HG02588 (cell line): ENCODE results near the gene UNCX.

Experiments used
- ATAC-seq: cut with Tn5 transposase; IDR thresholded peaks from one replicate; pipeline ENCODE4 v1.9.1; 2021; ENCODE audit warnings: mild to moderate bottlenecking, moderate library complexity; ENCODE audit not compliant: unreplicated experiment

The UNCX gene

DNA sequence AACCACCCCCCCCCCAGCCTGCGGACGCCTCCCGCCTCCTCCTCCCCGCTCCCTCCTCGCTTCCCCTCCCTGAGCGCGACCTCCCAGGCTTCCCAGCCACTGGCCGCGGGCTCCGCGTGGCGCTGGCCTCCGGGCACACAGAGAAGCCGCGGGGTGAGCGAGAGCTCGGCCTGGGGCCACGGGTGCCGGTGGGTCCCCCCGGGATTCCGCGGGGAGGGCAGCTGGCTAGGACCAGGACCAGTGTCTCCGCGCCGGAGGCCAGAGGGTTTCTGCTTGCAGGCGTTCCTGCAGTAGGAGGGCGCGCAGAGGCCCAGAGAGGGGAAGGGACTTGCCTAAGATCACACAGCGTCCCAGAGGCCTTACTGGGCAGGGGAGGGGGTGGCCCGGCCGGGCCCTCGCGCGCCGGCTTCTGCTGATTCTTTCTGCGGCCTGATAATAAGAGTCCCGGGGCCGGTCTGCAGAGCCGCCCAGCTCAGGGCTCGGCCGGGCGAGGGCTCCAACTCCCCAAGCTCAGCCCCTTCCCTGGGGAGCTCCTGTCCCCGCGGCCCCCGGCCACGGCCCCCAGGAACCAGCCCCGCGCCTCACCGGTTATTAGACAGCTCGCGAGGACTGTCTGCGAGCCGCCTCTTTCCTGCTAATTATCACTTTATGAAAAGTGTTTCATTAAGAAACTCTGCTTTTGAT, 10.1 kb downstream of the UNCX start:
- ATAC-seq: no peak

DNA sequence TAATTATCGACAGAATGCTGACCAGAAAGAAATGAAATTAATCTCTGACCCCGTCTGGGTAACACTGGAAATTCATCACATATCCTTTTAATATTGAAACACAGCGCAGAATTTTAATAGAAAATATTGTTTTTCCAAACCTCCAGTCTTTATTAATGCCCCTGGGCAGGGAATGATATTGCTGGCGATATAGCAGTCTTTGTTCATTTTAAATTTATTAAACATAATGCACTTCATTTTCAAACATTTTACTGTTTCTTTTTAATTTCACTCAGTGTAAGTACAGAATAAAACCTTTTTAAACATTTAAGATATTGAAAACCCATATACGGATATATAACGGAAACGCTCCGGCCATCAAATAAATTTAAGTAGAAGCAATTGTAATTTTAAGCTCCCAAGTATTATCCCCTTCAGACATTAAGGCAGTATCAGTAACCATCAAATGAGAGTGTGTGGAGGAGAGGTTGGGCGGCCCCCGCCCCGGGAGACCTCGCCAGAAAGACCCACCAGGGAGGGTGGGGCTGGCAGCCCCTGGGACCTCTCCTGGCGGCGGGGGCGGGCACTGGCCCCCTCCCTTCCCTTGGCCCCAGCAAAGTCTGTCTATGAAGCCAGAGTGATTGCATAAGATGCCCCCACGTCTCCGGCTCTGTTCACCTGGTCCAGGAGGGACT, 10.8 kb downstream of the UNCX start:
- no peak for ATAC-seq

DNA sequence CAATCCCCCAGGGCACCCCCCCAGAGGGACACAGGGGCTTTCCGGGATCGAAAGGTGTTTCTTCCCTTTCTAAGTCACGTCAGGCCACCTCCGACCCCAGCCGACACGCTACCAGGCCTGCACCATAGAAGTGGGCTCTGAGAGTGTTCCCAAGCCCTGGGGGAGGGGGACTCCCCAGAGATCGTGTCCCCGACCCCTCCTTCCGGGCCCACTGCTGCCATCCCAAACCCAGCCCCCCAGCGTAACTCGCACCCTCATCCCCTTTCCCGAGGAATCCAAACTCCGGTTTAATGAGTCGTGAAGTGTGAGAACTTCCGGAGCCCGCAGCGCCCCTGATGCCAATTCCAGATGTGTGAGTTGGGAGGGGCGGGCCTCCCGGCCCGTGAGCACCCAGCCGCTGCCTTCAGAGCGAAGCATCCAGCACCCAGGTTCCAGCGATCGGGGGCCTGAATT, 11.3 kb downstream of the UNCX start:
- no peak for ATAC-seq

DNA sequence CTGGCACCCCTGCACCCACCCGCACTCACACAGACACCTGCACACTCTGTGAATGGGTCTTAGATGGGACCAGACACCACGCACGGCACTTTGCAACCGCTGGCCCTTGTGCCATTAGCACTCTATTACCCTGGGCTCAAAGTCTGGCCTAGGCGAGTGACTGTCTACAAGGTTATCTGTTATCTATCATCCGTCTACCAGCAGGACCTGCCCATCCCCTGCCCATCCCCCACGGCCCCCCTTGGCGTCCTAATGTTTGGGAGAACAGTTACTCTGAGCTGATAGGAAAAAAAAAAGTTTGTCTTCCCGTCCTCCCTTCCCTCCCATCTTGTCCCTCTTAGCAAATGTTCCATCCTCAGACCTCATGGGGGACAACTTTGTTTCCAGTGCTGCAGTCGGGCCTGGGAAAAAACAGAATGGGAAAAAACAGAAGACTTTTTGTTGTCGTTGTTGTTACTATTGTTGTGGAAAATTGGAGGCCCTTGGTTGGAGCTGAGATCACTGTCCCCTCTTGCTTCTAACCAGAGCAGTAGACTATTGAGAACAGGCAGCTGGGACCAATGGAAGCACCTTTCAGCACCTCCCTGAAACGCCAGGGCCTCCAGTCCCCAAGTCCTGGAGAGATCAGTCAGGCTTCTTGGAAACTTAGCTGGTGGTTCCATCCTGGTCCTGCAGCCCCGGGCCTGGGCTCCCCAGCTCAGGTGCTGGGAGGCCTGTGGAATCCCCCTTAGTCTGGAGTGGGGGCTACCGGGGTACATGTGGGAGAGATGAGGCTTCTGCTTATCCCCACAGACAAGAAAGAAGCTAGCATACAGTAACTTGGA, 12.2 kb downstream of the UNCX start:
- no peak for ATAC-seq

DNA sequence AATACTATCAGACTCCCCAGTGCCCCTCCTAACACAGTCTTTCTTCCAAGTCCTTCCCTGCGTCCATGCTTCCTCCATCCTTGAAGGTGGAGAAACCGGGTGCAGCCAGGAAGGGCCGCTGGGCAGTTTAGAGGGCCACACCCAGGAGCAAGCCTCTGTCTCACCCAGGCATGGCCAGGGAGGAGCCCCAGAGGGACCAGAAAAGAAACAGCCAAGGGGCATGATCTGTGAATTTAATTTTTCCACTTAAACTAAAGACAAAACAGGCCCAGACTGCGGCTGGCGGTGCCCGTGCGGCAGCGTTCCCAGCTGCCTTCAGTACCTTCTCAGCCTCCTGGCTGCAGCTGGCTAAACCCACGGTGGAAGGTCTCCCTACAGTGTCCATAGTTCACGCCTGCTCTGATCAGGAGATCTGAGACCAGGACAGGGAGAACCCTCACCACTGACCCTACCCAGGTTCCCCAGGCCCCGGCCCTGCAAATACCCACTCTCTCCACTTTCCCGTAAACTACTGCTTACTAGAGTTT, 12.9 kb downstream of the UNCX start:
- no peak for ATAC-seq

DNA sequence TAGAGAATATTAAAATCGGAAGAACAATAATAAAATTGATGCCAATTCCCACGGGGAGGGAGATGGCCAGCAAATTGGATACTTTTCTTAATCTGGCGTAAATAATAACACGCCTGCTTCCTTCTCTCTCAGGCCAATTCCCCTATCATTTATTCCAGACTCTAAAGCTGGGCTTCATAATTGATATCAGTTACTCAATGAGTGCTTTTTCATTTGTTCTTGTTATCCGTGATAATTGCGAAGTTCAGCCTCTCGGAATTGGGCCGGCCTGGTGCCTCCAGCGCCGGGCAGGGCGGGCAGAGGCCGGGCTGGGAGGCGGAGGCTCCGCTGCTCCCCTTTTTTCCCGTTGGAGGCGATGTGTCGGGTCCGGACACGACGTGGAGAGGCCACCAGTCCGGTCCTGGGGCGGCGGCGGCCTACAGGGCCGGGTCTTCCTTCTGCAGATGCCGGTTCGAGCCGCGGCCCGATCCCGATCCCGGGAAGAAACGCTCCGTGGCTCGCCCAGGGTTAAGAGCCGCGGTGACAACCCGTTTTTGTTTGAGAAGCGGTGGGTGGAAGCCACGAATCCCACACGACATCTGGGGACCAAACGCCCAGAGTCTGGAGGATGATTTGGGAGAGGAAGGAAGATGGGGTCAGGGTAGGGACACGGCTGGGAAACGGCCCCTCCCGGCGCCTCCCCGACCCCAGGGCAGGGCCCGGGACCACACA, 13.6 kb downstream of the UNCX start:
- no peak for ATAC-seq

DNA sequence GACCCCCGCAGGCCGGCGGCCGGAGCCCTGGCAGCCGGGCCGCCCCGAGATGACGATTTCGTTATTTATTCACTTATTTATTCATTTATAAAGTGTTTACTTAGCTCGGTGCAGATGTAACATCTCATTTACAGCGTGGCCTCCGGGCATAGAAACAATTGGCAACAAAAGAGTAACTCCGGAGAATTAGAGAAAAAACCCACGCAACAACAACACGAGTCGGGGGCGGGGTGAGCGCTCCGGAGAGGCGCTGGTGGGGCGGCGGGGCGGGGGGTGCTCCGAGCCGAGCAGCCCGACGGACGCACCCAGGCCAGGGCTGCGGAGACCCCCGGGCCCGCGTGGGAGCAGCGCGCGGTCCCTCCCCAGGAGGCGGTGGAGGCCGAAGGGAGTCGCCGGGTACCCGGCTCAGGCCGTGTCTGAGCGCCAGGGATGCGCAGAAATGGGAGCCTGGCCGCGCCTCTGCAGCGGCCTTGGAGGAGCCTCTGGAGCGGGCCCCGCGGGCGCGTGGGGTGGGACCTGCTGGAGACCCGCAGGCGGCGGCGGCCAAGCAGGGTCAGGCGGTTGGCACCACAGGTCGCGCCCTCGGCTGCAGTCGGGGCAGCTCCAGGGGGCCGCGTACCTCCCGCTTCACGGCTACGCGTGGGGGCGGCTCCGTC, 14.3 kb downstream of the UNCX start:
- ATAC-seq: no peak

DNA sequence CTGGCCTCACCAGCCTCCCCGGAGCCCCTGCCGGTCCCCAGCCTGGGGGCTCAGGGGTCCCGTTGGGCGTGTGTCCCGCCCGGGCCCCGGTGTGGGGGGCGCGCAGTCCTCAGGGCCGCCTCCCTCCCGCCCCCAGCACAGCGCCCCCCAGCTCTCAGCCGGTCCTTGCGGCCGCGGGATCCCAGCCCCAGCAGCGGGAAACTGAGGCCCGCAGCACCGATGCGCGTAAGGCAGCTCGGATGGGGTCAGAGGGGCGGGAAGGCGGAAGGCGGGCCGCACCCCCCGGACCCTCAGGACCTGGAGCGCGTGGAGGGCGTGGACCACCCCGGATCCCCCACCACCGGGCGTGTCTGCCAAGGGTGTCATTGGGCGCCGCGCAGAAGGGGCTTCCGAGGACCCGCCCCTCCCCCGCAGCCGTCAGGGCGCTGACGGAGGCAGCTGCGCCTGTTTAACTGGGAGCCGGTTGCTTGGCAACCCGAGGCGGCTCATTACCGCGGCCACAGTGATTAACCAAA, 14.9 kb downstream of the UNCX start:
- no peak for ATAC-seq

DNA sequence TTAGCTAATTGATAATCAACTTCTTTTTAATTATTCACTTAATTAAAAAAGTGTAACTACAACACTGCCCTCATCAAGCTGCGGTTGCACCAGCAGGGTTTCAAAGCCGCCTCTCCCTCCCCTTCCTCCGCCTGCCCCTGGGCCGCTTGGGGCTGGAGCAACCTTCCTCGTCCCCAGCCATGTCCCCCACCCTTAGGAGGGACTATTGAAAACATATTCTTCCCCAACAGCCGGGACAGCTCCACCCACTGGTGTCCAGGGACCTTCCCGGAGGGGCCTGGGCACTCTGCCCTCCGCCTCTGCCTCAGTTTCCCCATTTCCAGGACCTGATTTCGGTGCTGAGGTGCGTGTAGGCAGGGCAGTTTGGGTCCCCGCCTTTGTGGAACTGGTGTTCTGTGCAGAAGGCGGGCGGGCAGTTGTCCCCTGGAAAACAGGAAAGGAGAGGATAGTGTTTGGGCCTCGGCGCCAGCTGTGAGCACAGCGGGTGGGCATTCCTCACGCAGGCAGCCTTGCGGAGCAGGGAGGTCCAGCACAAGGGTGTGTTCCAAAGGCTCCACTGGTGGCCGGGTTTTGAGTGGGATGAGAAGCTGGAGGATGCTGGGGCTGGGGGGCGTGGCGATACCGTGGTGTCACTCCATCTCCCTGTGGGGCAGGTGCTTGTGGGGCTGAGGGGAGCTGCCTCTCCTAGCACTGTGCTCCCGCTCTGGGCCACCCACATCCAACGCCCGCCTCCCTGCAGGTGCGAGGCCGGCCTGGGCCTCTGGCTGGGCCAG, 15.7 kb downstream of the UNCX start:
- no peak for ATAC-seq

DNA sequence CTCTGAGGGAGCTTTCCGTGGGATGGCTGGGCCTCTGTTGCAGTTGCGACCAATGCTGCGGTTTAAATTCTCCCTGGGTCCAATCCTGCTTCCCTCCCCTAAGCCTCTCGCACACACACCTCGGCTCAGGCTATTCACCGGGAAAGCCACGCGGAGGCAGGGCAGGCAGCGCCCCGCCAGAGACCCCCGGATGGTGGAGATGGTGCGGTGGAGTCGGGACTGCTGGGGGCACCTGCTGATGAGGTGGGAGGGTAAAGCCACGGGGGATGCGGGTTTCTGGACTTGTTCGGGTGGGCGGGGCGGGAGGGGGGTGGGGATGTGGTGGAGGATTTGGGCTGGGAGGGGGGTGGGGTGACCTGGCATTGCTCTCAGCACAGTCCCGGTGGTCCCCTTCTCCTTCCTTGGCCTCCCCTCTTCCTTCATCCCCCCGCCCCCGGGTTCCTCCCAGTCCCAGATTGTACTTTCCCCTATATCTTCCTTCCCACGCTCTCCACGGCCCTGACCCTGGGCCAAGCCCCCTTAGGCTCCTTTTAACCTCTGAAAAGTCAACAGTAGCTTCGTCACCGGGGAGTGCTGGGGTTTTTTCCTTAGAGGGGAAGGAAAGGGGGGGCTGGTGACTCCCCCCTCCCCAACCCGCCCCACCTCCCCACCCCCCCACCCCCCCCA, 16.4 kb downstream of the UNCX start:
- no peak for ATAC-seq

DNA sequence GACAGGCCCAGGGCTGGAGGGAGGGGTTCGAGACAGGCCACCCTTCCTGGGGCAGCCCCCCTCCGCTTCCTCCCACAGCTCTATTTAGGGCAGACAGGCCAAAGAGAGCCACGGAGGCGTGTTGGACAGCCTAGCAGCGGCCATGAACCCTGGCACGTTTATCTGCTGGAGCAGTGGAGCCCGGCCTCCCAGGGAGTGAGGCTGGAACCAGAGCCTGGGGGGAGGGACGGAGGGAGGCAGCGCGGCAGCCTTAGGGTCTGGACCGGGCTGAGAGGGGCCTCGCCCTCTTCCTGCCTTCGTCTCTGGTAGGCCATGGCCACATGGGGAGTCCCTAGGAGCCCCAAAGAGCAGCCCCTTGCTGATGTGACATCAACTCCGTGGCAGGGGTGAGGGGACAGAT, 17.1 kb downstream of the UNCX start:
- ATAC-seq: no peak

DNA sequence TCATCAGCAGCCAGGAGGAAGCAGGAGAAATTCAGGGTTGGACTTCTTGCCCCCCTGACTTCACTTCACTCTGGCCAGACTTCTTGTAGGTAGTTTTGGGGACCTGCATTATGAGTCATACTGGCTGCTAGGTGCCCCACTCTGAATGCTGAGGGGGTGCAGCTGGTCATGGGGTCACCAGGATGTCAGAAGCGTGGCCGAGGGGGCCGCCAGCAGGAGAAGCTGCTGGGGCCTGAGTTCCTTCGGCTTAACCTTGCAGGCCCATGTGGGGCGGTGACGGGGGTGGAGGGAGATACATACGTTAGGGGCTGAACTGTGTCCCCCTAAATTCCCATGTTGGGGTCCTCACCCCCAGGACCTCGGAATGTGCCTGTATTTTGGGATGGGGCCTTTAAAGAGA, 18.2 kb downstream of the UNCX start:
- ATAC-seq: no peak

DNA sequence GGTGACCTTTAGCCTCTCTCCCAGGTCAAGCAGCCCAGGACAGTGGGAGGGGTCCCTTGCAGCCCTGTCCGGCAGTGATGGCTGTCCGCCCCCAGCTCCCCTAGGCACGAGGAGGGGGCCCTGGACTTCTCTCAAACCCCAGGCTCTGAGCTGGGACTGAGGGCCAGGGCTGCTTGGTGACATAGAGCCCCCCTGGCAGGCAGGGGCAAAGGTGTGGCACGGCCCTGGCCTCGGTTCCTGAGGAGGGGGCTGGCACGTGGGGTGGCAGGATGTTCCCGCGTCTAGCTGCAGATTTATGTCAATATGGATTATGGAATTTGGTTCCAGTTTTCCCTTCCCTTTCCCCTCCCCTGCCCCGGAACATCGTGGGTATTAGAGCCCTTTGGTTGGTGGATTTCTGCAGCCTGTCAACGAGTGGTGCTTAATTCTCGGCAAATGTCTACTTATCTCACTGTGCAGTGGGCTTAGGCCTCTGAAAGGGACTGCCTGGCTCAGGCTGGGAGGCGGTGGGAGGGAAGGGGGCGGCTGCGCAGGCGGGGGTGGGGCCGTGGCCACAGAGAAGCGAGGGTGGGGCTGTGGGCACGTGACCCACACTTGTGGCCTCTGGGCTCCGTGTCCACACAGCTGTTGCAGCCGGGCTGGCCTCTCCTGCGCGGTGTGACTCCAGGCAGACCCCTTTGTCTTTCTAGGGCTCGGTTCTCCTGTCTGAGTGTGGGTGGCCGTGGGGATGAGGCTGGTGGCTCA, 19.3 kb downstream of the UNCX start:
- no peak for ATAC-seq

DNA sequence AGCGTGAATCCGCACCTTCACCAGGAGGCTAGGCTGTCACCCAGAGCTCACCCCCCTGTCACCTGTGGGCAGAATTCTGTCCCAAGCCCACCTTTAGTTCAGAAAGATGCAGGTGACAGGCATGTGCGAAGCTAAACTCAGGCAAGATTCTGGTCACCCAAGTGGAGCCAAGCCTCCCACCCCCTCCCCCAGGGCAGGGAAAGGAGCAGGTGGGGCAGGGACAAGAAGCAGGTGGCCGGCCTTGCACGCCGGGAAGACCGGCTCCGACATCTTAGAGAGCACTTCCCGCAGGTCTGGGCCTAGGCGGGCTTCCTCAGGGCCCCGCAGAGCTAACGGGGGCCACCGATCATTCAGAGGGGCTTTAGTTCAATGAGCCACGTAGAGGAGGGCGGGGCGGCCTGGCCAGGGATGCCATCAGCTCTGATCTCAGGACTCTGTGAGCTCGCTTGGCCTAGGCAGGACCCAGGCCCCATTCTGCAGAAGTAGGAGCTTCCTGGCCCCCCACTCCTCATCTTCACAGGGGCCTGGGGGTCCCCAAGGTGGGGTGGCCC, 19.9 kb downstream of the UNCX start:
- ATAC-seq: no peak

DNA sequence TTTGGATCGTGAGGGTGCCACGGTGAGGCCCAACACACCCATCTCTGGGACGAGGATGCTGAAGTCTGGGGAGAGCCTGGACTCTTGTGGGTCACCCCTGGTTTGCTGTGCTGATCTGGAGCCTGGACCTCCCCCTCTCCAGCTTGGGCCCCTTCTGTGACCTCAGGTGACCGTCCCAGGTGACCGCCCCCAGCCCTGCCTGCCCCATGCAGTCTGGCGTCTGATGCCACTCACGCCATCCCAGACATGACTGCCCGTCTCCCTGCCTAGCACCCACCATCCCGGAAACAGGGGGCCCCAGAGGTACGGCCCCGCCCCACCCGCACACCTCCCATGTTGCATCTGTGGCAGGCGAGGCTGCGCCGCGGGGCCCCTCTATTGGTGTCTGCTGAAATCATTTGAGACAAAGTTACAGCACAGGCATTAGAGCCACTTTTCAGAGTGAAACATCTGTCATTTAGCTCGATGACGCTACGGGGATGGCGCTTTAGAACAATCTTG, 21.1 kb downstream of the UNCX start:
- ATAC-seq: no peak

DNA sequence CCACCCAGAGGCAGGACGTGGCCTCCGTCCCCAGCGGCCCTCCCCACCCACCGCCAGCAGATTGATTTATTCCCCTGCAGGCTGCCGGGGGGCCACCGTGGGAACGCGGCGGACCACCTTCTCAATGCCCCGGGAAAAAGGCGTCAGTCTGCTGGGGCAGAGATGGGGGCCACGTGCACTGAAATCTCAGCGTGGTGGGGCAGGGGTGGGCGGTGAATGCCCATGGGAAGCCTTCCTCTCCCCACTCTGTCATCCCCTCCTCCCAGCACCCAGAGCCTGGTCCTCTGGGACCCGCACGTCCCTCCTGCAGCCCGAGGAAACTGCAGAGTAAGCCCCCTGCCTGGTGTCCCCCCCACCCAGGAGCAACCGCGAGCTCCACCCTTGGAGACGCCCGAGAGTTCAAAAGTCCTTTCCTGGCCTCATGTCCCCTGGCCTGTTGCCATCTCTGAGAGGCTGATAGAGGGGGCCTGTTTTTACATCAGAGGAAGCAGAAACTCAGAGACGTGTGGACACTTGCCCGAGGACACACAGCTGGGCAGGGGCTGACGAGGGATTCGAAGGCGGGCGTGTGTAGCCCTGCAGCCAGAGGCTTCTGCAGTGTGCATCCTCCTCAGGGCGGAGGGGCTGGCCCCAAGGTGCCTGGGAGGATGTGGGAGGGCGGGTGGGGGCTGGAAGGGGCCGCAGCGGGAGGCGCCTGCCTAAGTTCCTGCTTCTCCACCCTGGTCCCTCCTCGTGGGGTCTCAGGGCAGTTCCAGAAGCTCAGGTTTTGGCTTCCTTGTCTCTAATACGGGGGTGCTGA, 21.8 kb downstream of the UNCX start:
- no peak for ATAC-seq
